CD1c-positive myeloid dendritic cell (primary cell): ENCODE results near the gene MTFR2.

Experiments
- DNase-seq: peaks from one replicate; pipeline ENCODE4 v3.0.0-alpha.2; 2016; ENCODE audit errors: extremely low spot score

MTFR2 gene

DNA sequence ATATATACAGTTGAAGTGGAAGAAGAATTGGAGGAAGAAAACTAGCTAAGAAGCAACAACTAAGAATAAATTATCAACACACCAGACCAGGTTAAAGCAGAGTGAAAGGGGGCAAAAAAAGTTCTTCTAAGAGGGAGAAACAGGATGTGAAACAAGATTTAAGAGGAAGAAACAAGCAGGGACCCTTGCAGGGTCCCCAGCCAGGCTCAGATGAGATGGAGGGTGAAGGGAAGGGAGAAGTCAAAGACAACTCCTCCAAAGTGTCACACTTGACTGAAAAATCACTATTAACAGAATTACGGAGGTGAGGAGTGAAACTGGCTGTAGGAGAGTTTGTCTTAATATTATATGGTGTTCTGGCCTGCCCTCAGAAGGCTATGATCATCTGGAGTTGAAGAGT is 65.4 kb downstream of the MTFR2 start:
- DNase-seq = no peak

DNA sequence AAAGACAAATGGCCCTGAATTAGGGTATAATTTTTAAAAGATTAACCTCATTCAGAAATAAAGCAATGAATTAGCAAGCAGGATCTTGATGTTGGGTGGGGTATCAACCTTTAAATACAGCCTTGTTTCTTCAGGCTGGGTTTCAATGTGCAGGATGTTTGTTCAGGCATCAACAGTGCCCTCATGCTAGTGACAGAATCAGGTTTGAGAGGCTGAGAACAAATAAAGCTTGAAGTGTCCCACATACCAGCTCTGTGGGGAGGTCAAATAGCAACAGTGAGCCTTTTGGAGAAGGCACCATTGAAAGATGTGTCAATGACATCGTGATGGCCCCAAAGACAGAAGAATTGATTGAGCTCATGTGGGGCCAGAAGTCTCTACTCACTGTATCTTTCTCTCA is 68.2 kb downstream of the MTFR2 start:
- no peak for DNase-seq

GRCh38 chr6:136181512-136181833 is 68.6 kb downstream of the MTFR2 start:
- no peak for DNase-seq
